HepG2 (cell line): ENCODE data around the gene RPS19BP1. TPM values are rescaled to one million over a fixed set of nuclear protein-coding genes. Genes with fewer than 3 reads are reported as not detected.

Source experiments
- ATAC-seq: fragments of 200-7000 bp; cut with Tn5 transposase; 3 replicates; pipeline ENCODE4 v1.9.1; 2020; ENCODE audit warnings: mild to moderate bottlenecking, moderate library complexity
- BruUV-seq: library from RNA; stranded (reverse); fragments of 400-500 nt; replicated peaks from 2 replicates; lab custom pipeline; 2021; lab: Mats Ljungman, UMichigan
- CTCF ChIA-PET: fragments of 300-600 bp; formaldehyde crosslinking; extraction: SDS; loops from one replicate; lab custom pipeline; 2021; ENCODE audit warnings: low total read pairs, inconsistent platforms, low intra/inter-chr PET ratio; lab: Yijun Ruan, JAX
- POLR2A ChIA-PET: fragments of 350-600 bp; sonication (Branson Sonifier 250); formaldehyde crosslinking; loops from one replicate; lab custom pipeline; 2020; ENCODE audit warnings: antibody characterized with exemption, inconsistent platforms; lab: Yijun Ruan, JAX
- DNase-seq: peaks from one replicate; pipeline ENCODE4 v3.0.0-alpha.2; 2015; ENCODE audit warnings: low spot score
- FAIRE-seq: peaks from 3 replicates; lab custom pipeline; 2011; peaks lifted over from hg19 to GRCh38; lab: Jason Lieb, UNC
- H2AFZ ChIP-seq: one replicate; pipeline ENCODE4 v1.6.1; 2011; ENCODE audit warnings: low read length, inconsistent platforms
- H3K27ac ChIP-seq: fragments of 300-600 bp; 3 replicates; pipeline ENCODE4 v1.8.0; 2011; ENCODE audit warnings: mixed run types, mild to moderate bottlenecking, mixed read lengths, low read length, inconsistent platforms; ENCODE audit not compliant: insufficient read depth; ENCODE audit errors: extremely low read length
- H3K27me3 ChIP-seq, 2 experiments: fragments of 200-600 bp in 1 of 2; 2 replicates in 1 of 2; 3 replicates in 1 of 2; pipeline versions ENCODE4 v1.6.0 to v1.8.0; 2011; ENCODE audit warnings: low read length in 2 of 2, mild to moderate bottlenecking in 2 of 2, moderate library complexity in 2 of 2, inconsistent platforms in 1 of 2; ENCODE audit not compliant: insufficient read depth in 2 of 2, control insufficient read depth in 1 of 2
- H3K36me3 ChIP-seq, 2 experiments: fragments of 200-600 bp in 1 of 2; replicated peaks in 1 of 2; 2 replicates in 1 of 2; 3 replicates in 1 of 2; pipeline versions ENCODE4 v1.5.1 to v1.8.0; 2011; ENCODE audit warnings: low read length in 2 of 2, inconsistent platforms in 1 of 2; ENCODE audit not compliant: insufficient read depth in 2 of 2, control insufficient read depth in 1 of 2
- H3K4me1 ChIP-seq: 2 replicates; pipeline ENCODE4 v1.5.1; 2012; ENCODE audit warnings: low read length, inconsistent platforms; ENCODE audit not compliant: insufficient read depth
- H3K4me2 ChIP-seq: 2 replicates; pipeline ENCODE4 v1.6.0; 2011; ENCODE audit warnings: low read depth, low read length, inconsistent platforms
- H3K4me3 ChIP-seq, 3 experiments: fragments of 200-600 bp in 1 of 3; sonication (generic), shearing (Covaris generic) in 1 of 3; replicated peaks in 1 of 3; 2 replicates each; pipeline ENCODE4 v1.5.1; 2011 to 2016; ENCODE audit warnings: low read length in 3 of 3, inconsistent platforms in 2 of 3, low read depth in 2 of 3, mild to moderate bottlenecking in 2 of 3, control low read depth in 1 of 3, mixed read lengths in 1 of 3; ENCODE audit not compliant: insufficient read depth in 1 of 3
- H3K79me2 ChIP-seq: one replicate; pipeline ENCODE4 v1.6.1; 2011; ENCODE audit warnings: low read length, inconsistent platforms; ENCODE audit not compliant: insufficient read depth
- H3K9ac ChIP-seq: 2 replicates; pipeline ENCODE4 v1.6.0; 2011; ENCODE audit warnings: mild to moderate bottlenecking, low read depth, low read length, inconsistent platforms; ENCODE audit not compliant: insufficient read depth
- H3K9me3 ChIP-seq: 2 replicates; pipeline ENCODE4 v1.5.1; 2012; ENCODE audit warnings: mild to moderate bottlenecking, low read length
- H4K20me1 ChIP-seq: 2 replicates; pipeline ENCODE4 v1.6.0; 2011; ENCODE audit warnings: inconsistent platforms, mild to moderate bottlenecking, low read length, moderate library complexity; ENCODE audit not compliant: insufficient read depth
- ZNF251 ChIP-seq: sonication (generic); formaldehyde crosslinking; IDR thresholded peaks from 2 replicates; pipeline ENCODE4 v1.9.0; 2021; ENCODE audit warnings: mild to moderate bottlenecking, missing genetic modification reagents
- WGBS: methylation state at CpG from one replicate; pipeline ENCODE4 v1.1.6; 2017; ENCODE audit warnings: low lambda C conversion rate; 5-methylcytosine and 5-hydroxymethylcytosine counted together
- in situ Hi-C: cut with HindIII; loops from 2 replicates; pipeline ENCODE4 v1.10.0; 2017; ENCODE audit warnings: low pct_unique_long_range_greater_than_20kb; ENCODE audit not compliant: extremely low pct_ligation_motif_present
- intact Hi-C: fragments of 100-400 bp; cut with micrococcal nuclease; formaldehyde crosslinking; loops from one replicate; pipeline ENCODE4 v1.10.0; 2022; ENCODE audit not compliant: unreplicated experiment
- polyA plus RNA-seq, 8 experiments: library from polyadenylated mRNA; depleted of rRNA in 3 of 8; stranded (reverse) in 7 of 8; unstranded in 1 of 8; fragments of >200 nt; fragmentation: Illumina TruSeq in 4 of 8; extraction: Trizol in 4 of 8; gene quantifications; 2 replicates each; pipeline versions ENCODE4 v1.2.1 to v1.2.3, GENCODE V29; 2011 to 2016; ENCODE audit warnings: low read depth in 4 of 8, missing spikeins in 1 of 8, mixed read lengths in 1 of 8; ENCODE audit not compliant: insufficient read depth in 1 of 8
- total RNA-seq, 5 experiments: library from RNA; depleted of rRNA; stranded (reverse); fragments of >200 nt; fragmentation: Illumina TruSeq; extraction: Trizol; gene quantifications; 2 replicates each; pipeline ENCODE4 v1.2.3, GENCODE V29; 2016; ENCODE audit warnings: low read depth in 1 of 5
- TF ChIP-seq, protein P1 (sequence below): sonication (generic); formaldehyde crosslinking; IDR thresholded peaks from 2 replicates; pipeline ENCODE4 v1.5.1; 2020; ENCODE audit warnings: mild to moderate bottlenecking, moderate library complexity, missing genetic modification reagents
- TF ChIP-seq, protein P2 (sequence below), 2 experiments: fragments of 450-650 bp in 1 of 2; sonication (generic) in 1 of 2; formaldehyde crosslinking in 1 of 2; IDR thresholded peaks; 2 replicates each; pipeline versions ENCODE4 v1.6.1 to v1.8.0; 2016 to 2022; ENCODE audit warnings: antibody characterized with exemption in 1 of 2, mild to moderate bottlenecking in 1 of 2, missing genetic modification reagents in 1 of 2
- TF ChIP-seq, protein P3 (sequence below): sonication (generic); formaldehyde crosslinking; IDR thresholded peaks from 2 replicates; pipeline ENCODE4 v1.5.1; 2020; ENCODE audit warnings: missing genetic modification reagents, mild to moderate bottlenecking, borderline replicate concordance

RPS19BP1 gene
- total and polyA plus RNA-seq, 2 of the 13 experiments (the other 11 are each of a cell fraction or from before 2014, with no cell fraction given) = 44.3 to 81.3 TPM

DNA sequence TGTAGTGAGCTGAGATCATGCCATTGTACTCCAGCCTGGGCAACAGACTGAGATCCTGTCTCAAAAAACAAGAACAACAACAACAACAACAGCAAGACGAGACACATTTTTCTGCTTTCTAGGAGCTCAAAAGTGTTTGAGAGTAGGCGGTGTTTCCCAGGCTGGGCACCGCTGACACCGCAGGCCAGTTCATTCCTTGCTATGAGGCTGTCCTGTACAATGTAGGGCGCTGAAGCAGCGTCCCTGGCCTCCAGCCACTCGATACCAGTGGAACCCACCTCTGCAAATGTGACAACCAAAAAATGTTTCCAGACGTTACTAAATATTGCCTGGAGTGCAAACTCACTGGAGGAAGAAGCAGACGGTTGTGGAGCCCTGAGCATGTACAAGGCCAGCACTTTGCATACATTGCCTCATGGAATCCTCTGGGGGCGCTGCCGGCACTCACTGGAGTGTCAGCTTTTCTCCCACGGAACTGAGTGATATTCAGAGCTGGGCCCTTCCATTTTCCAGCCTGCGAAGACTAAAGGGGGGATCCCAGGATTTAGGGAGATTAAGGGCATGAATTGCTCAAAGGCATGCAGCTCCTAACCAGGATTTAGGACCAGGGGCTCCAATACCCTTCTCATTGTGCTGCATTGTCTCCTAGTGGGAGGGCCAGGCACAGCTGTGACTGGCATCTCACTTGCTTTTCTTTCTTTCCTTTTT, 36.3 kb downstream of the RPS19BP1 start (continued):
- TF ChIP-seq, protein P1, sequence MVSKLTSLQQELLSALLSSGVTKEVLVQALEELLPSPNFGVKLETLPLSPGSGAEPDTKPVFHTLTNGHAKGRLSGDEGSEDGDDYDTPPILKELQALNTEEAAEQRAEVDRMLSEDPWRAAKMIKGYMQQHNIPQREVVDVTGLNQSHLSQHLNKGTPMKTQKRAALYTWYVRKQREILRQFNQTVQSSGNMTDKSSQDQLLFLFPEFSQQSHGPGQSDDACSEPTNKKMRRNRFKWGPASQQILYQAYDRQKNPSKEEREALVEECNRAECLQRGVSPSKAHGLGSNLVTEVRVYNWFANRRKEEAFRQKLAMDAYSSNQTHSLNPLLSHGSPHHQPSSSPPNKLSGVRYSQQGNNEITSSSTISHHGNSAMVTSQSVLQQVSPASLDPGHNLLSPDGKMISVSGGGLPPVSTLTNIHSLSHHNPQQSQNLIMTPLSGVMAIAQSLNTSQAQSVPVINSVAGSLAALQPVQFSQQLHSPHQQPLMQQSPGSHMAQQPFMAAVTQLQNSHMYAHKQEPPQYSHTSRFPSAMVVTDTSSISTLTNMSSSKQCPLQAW = 0 out of 2 replicates have a peak, but pooled peaks have one; percentile 18

DNA sequence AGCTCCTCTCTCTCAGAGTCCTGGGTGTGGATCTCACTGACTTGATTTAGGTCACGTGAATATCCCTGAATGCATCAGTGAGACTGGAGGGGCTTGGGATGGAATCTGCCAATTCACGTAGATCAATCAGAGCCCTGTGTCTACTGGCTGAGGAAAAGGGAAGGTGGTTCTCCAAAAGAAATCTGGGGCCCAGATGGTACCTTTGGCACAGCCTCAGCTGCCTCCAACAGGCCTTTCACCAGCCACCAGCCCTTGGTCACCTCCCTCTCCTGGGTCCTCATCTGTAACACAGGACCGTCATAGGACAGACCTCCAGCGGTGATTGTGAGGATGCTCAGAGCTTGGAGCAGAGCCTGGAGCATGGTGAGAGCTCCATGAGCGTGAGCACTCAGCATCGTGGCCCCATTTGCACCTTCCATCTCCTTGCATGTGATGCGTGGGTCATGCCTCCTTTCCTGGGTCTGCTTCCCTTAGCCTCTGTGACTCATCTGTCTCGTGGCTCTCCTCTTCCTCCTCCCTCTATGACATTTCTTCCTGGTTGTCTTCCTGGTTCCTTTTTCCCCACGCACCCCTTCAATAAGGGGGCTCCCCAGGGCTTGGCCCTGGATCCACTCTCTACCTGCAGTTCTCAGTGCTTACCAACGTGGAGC, 38.0 kb downstream of the RPS19BP1 start:
- ATAC-seq = no peak
- CTCF ChIA-PET = interaction anchor here (1.4 to 2.8 kb wide), 6 partner anchors 15 to 40 kb away, joined by 4 to 24 read pairs (median 8); no protein-coding TSS in a partner anchor
- POLR2A ChIA-PET = interaction anchor here (0.7 to 2.0 kb wide), 6 partner anchors 22 to 34 kb away, joined by 3 to 7 read pairs (median 4); partner anchors contain the start of gene ATF4
- no peaks in the 10 kb centered on the region for H3K9me3 ChIP-seq
- no peaks in the 10 kb centered on the region for H4K20me1 ChIP-seq
- no peak overlapping the region for H3K4me3 ChIP-seq
- DNase-seq = no peak
- intact Hi-C loops = no loop called here
- H3K4me2 ChIP-seq = no peak overlapping the region
- TF ChIP-seq, protein P2, sequence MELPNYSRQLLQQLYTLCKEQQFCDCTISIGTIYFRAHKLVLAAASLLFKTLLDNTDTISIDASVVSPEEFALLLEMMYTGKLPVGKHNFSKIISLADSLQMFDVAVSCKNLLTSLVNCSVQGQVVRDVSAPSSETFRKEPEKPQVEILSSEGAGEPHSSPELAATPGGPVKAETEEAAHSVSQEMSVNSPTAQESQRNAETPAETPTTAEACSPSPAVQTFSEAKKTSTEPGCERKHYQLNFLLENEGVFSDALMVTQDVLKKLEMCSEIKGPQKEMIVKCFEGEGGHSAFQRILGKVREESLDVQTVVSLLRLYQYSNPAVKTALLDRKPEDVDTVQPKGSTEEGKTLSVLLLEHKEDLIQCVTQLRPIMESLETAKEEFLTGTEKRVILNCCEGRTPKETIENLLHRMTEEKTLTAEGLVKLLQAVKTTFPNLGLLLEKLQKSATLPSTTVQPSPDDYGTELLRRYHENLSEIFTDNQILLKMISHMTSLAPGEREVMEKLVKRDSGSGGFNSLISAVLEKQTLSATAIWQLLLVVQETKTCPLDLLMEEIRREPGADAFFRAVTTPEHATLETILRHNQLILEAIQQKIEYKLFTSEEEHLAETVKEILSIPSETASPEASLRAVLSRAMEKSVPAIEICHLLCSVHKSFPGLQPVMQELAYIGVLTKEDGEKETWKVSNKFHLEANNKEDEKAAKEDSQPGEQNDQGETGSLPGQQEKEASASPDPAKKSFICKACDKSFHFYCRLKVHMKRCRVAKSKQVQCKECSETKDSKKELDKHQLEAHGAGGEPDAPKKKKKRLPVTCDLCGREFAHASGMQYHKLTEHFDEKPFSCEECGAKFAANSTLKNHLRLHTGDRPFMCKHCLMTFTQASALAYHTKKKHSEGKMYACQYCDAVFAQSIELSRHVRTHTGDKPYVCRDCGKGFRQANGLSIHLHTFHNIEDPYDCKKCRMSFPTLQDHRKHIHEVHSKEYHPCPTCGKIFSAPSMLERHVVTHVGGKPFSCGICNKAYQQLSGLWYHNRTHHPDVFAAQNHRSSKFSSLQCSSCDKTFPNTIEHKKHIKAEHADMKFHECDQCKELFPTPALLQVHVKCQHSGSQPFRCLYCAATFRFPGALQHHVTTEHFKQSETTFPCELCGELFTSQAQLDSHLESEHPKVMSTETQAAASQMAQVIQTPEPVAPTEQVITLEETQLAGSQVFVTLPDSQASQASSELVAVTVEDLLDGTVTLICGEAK (IDR thresholded peaks at IDR 0.05) = no peak
- TF ChIP-seq, protein P2 (CRISPR knock-in tag; IDR thresholded peaks at IDR 0.05) = no peak
- TF ChIP-seq, protein P3, sequence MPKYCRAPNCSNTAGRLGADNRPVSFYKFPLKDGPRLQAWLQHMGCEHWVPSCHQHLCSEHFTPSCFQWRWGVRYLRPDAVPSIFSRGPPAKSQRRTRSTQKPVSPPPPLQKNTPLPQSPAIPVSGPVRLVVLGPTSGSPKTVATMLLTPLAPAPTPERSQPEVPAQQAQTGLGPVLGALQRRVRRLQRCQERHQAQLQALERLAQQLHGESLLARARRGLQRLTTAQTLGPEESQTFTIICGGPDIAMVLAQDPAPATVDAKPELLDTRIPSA = no peak
- no peak for TF ChIP-seq ZNF251 (CRISPR knock-in tag)
- peaks cover 0 to 2% of the 10 kb centered on the region in 2 experiments; a peak in 1 of 5 replicates for H3K27me3 ChIP-seq
- 49% methylated on average over 8 of the region's 10 CpGs for WGBS
- BruUV-seq = no TSS peak
- H3K27ac ChIP-seq = no peak overlapping the region
- FAIRE-seq = no peak
- no peak overlapping the region for H2AFZ ChIP-seq
- peaks cover 48% of the 10 kb centered on the region for H3K4me1 ChIP-seq
- no peaks in the 10 kb centered on the region for H3K79me2 ChIP-seq
- no peaks in the 10 kb centered on the region for H3K36me3 ChIP-seq
- H3K9ac ChIP-seq = no peak overlapping the region
- in situ Hi-C loops = no loop called here
